HepG2 (cell line): Measurements from ENCODE around the gene MRS2. TPM values are rescaled to one million over a fixed set of nuclear protein-coding genes. Genes with fewer than 3 reads are reported as not detected.

ENCODE experiments used
- FOSL1 ChIP-seq: sonication (generic); formaldehyde crosslinking; IDR thresholded peaks from 2 replicates; pipeline ENCODE4 v1.9.0; 2021; ENCODE audit warnings: missing genetic modification reagents, borderline replicate concordance
- JARID2 ChIP-seq: sonication (generic); formaldehyde crosslinking; IDR thresholded peaks from 2 replicates; pipeline ENCODE4 v1.8.1; 2023; ENCODE audit warnings: missing genetic modification reagents, inconsistent platforms; ENCODE audit not compliant: insufficient replicate concordance
- MEIS2 ChIP-seq: sonication (generic); formaldehyde crosslinking; IDR thresholded peaks from 2 replicates; pipeline ENCODE4 v1.9.0; 2021; ENCODE audit warnings: mild to moderate bottlenecking, missing genetic modification reagents
- RBFOX2 ChIP-seq: fragments of 200-400 bp; formaldehyde crosslinking; IDR thresholded peaks from 2 replicates; pipeline ENCODE4 v1.6.1; 2017; ENCODE audit warnings: low read depth, mild to moderate bottlenecking, low read length
- ZEB1 ChIP-seq: IDR thresholded peaks from 2 replicates; pipeline ENCODE4 v1.6.1; 2012; ENCODE audit warnings: mild to moderate bottlenecking, low read depth, inconsistent platforms; ENCODE audit not compliant: insufficient replicate concordance
- ZFP62 ChIP-seq: sonication (generic); formaldehyde crosslinking; IDR thresholded peaks from 2 replicates; pipeline ENCODE4 v1.4.0; 2020; ENCODE audit warnings: missing genetic modification reagents
- ZNF292 ChIP-seq: sonication (generic); formaldehyde crosslinking; IDR thresholded peaks from 2 replicates; pipeline ENCODE4 v1.8.1; 2022; ENCODE audit warnings: mild to moderate bottlenecking, low read depth, missing genetic modification reagents, borderline replicate concordance
- ZNF354B ChIP-seq: sonication (generic); formaldehyde crosslinking; IDR thresholded peaks from 2 replicates; pipeline ENCODE4 v1.8.0; 2022; ENCODE audit warnings: mild to moderate bottlenecking, missing genetic modification reagents
- ZNF564 ChIP-seq: sonication (generic); formaldehyde crosslinking; IDR thresholded peaks from 2 replicates; pipeline ENCODE4 v1.8.1; 2023; ENCODE audit warnings: mild to moderate bottlenecking, missing genetic modification reagents
- ZNF572 ChIP-seq: sonication (generic); formaldehyde crosslinking; IDR thresholded peaks from 2 replicates; pipeline ENCODE4 v1.5.1; 2020; ENCODE audit warnings: mild to moderate bottlenecking, missing genetic modification reagents
- ZNF777 ChIP-seq: sonication (generic); formaldehyde crosslinking; IDR thresholded peaks from 2 replicates; pipeline ENCODE4 v1.4.0; 2020; ENCODE audit warnings: missing genetic modification reagents
- polyA plus RNA-seq, 8 experiments: library from polyadenylated mRNA; depleted of rRNA in 3 of 8; stranded (reverse) in 7 of 8; unstranded in 1 of 8; fragments of >200 nt; fragmentation: Illumina TruSeq in 4 of 8; extraction: Trizol in 4 of 8; gene quantifications; 2 replicates each; pipeline versions ENCODE4 v1.2.1 to v1.2.3, GENCODE V29; 2011 to 2016; ENCODE audit warnings: low read depth in 4 of 8, missing spikeins in 1 of 8, mixed read lengths in 1 of 8; ENCODE audit not compliant: insufficient read depth in 1 of 8
- total RNA-seq, 5 experiments: library from RNA; depleted of rRNA; stranded (reverse); fragments of >200 nt; fragmentation: Illumina TruSeq; extraction: Trizol; gene quantifications; 2 replicates each; pipeline ENCODE4 v1.2.3, GENCODE V29; 2016; ENCODE audit warnings: low read depth in 1 of 5
- TF ChIP-seq, protein P1 (sequence below): sonication (generic); formaldehyde crosslinking; IDR thresholded peaks from 2 replicates; pipeline ENCODE4 v1.8.0; 2022; ENCODE audit warnings: missing genetic modification reagents, low read depth, mild to moderate bottlenecking, borderline replicate concordance
- TF ChIP-seq, protein P2 (sequence below): IDR thresholded peaks from 2 replicates; pipeline ENCODE4 v1.6.1; 2016; ENCODE audit warnings: low read depth, control low read depth
- TF ChIP-seq, protein P3 (sequence below): IDR thresholded peaks from 2 replicates; pipeline ENCODE4 v1.6.1; 2016
- TF ChIP-seq, protein P4 (sequence below): sonication (generic); formaldehyde crosslinking; IDR thresholded peaks from 2 replicates; pipeline ENCODE4 v1.8.0; 2022; ENCODE audit warnings: mild to moderate bottlenecking, missing genetic modification reagents, moderate library complexity
- TF ChIP-seq, protein P5 (sequence below): sonication (generic); formaldehyde crosslinking; IDR thresholded peaks from 2 replicates; pipeline ENCODE4 v1.5.0; 2020; ENCODE audit warnings: mild to moderate bottlenecking, missing genetic modification reagents
- TF ChIP-seq, protein P6 (sequence below): sonication (generic); formaldehyde crosslinking; IDR thresholded peaks from 2 replicates; pipeline ENCODE4 v1.9.0; 2021; ENCODE audit warnings: missing genetic modification reagents, borderline replicate concordance

Gene MRS2
- total and polyA plus RNA-seq, 2 of the 13 experiments (the other 11 are each of a cell fraction or from before 2014, with no cell fraction given) = 31.1 to 83.8 TPM

DNA sequence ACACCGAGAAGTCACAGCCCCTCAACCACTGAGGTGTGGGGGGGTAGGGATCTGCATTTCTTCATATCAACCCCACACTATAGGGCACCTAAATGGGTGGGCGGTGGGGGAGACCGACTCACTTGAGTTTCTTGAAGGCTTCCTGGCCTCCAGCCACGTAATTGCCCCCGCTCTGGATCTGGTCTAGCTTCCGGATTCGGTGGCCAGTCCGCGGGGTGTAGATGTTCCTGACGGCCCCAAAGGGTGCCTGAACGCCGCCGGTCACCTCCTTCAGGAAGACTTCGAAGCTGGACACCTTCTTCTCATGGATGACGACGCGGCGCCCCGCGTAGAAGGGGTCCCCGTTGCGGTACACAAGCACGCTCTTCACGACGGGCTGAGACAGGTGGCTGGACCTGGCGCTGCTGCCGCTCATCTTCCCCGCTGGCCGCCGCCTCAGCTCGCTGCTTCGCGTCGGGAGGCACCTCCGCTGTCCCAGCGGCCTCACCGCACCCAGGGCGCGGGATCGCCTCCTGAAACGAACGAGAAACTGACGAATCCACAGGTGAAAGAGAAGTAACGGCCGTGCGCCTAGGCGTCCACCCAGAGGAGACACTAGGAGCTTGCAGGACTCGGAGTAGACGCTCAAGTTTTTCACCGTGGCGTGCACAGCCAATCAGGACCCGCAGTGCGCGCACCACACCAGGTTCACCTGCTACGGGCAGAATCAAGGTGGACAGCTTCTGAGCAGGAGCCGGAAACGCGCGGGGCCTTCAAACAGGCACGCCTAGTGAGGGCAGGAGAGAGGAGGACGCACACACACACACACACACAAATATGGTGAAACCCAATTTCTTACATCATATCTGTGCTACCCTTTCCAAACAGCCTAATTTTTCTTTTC is 45.2 kb upstream of the MRS2 start, which contains the start of gene DCDC2 (continued):
- TF ChIP-seq ZNF572 (CRISPR knock-in tag) = peak; percentile 77
- peak; percentile 100 for TF ChIP-seq ZEB1
- TF ChIP-seq ZNF354B (CRISPR knock-in tag) = no peak
- 0 out of 2 replicates have a peak, but pooled peaks have one; percentile 67 for TF ChIP-seq ZNF777
- TF ChIP-seq RBFOX2 = peak; percentile 67
- no peak for TF ChIP-seq ZFP62
- TF ChIP-seq, protein P1, sequence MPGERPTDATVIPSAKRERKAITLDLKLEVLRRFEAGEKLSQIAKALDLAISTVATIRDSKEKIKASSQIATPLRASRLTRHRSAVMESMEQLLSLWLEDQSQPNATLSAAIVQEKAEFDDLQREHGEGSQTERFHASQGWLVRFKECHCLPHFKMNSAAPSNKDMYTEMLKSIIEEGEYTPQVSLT (CRISPR knock-in tag) = no peak
- no peak for TF ChIP-seq JARID2
- peak; percentile 96; the same call in 1 of the 2 replicates for TF ChIP-seq ZNF292
- TF ChIP-seq, protein P2, sequence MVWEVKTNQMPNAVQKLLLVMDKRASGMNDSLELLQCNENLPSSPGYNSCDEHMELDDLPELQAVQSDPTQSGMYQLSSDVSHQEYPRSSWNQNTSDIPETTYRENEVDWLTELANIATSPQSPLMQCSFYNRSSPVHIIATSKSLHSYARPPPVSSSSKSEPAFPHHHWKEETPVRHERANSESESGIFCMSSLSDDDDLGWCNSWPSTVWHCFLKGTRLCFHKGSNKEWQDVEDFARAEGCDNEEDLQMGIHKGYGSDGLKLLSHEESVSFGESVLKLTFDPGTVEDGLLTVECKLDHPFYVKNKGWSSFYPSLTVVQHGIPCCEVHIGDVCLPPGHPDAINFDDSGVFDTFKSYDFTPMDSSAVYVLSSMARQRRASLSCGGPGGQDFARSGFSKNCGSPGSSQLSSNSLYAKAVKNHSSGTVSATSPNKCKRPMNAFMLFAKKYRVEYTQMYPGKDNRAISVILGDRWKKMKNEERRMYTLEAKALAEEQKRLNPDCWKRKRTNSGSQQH = 0 out of 2 replicates have a peak, but pooled peaks have one; percentile 51
- TF ChIP-seq, protein P3, sequence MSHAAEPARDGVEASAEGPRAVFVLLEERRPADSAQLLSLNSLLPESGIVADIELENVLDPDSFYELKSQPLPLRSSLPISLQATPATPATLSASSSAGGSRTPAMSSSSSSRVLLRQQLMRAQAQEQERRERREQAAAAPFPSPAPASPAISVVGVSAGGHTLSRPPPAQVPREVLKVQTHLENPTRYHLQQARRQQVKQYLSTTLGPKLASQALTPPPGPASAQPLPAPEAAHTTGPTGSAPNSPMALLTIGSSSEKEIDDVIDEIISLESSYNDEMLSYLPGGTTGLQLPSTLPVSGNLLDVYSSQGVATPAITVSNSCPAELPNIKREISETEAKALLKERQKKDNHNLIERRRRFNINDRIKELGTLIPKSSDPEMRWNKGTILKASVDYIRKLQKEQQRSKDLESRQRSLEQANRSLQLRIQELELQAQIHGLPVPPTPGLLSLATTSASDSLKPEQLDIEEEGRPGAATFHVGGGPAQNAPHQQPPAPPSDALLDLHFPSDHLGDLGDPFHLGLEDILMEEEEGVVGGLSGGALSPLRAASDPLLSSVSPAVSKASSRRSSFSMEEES (CRISPR knock-in tag) = peak; percentile 57; the same call in 1 of the 2 replicates
- TF ChIP-seq, protein P4, sequence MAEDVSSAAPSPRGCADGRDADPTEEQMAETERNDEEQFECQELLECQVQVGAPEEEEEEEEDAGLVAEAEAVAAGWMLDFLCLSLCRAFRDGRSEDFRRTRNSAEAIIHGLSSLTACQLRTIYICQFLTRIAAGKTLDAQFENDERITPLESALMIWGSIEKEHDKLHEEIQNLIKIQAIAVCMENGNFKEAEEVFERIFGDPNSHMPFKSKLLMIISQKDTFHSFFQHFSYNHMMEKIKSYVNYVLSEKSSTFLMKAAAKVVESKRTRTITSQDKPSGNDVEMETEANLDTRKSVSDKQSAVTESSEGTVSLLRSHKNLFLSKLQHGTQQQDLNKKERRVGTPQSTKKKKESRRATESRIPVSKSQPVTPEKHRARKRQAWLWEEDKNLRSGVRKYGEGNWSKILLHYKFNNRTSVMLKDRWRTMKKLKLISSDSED (CRISPR knock-in tag) = no peak
- 0 out of 2 replicates have a peak, but pooled peaks have one; percentile 78 for TF ChIP-seq ZNF564 (CRISPR knock-in tag)
- no peak for TF ChIP-seq FOSL1 (CRISPR knock-in tag)
- no peak; the same call in 1 of the 2 replicates for TF ChIP-seq MEIS2 (CRISPR knock-in tag)
- TF ChIP-seq, protein P5, sequence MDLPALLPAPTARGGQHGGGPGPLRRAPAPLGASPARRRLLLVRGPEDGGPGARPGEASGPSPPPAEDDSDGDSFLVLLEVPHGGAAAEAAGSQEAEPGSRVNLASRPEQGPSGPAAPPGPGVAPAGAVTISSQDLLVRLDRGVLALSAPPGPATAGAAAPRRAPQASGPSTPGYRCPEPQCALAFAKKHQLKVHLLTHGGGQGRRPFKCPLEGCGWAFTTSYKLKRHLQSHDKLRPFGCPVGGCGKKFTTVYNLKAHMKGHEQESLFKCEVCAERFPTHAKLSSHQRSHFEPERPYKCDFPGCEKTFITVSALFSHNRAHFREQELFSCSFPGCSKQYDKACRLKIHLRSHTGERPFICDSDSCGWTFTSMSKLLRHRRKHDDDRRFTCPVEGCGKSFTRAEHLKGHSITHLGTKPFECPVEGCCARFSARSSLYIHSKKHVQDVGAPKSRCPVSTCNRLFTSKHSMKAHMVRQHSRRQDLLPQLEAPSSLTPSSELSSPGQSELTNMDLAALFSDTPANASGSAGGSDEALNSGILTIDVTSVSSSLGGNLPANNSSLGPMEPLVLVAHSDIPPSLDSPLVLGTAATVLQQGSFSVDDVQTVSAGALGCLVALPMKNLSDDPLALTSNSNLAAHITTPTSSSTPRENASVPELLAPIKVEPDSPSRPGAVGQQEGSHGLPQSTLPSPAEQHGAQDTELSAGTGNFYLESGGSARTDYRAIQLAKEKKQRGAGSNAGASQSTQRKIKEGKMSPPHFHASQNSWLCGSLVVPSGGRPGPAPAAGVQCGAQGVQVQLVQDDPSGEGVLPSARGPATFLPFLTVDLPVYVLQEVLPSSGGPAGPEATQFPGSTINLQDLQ = no peak; the same call in 1 of the 2 replicates
- TF ChIP-seq, protein P6, sequence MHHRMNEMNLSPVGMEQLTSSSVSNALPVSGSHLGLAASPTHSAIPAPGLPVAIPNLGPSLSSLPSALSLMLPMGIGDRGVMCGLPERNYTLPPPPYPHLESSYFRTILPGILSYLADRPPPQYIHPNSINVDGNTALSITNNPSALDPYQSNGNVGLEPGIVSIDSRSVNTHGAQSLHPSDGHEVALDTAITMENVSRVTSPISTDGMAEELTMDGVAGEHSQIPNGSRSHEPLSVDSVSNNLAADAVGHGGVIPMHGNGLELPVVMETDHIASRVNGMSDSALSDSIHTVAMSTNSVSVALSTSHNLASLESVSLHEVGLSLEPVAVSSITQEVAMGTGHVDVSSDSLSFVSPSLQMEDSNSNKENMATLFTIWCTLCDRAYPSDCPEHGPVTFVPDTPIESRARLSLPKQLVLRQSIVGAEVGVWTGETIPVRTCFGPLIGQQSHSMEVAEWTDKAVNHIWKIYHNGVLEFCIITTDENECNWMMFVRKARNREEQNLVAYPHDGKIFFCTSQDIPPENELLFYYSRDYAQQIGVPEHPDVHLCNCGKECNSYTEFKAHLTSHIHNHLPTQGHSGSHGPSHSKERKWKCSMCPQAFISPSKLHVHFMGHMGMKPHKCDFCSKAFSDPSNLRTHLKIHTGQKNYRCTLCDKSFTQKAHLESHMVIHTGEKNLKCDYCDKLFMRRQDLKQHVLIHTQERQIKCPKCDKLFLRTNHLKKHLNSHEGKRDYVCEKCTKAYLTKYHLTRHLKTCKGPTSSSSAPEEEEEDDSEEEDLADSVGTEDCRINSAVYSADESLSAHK (CRISPR knock-in tag) = no peak; the same call in 1 of the 2 replicates
